ENCODE data around the gene NFAM1.

The NFAM1 gene

DNA sequence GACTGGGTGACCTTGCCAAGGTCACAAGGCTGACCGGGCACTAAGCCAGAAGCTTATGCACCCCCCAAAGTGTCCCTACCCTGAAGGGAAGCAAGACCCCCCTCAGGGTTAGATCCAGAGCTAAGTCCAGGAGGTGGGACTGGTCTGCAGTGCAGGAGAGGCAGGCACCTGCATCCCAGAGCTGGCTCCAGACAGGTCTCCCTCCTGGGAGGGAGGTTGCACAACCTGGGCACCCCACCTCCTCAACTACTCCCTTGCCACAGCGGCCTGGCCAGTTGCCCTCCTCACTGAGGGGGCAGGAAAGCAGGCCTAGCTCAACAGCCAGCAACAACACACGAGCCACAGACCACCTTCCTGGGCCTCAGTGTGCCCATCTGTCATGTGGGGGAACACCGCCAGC is 86.7 kb downstream of the NFAM1 start:
- H3K27ac ChIP-seq, result no peak overlapping the region
- TF ChIP-seq, protein P1, sequence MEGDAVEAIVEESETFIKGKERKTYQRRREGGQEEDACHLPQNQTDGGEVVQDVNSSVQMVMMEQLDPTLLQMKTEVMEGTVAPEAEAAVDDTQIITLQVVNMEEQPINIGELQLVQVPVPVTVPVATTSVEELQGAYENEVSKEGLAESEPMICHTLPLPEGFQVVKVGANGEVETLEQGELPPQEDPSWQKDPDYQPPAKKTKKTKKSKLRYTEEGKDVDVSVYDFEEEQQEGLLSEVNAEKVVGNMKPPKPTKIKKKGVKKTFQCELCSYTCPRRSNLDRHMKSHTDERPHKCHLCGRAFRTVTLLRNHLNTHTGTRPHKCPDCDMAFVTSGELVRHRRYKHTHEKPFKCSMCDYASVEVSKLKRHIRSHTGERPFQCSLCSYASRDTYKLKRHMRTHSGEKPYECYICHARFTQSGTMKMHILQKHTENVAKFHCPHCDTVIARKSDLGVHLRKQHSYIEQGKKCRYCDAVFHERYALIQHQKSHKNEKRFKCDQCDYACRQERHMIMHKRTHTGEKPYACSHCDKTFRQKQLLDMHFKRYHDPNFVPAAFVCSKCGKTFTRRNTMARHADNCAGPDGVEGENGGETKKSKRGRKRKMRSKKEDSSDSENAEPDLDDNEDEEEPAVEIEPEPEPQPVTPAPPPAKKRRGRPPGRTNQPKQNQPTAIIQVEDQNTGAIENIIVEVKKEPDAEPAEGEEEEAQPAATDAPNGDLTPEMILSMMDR (IDR thresholded peaks at IDR 0.05), result no peak
- TF ChIP-seq ZFX (IDR thresholded peaks at IDR 0.05; ENCODE audit: borderline replicate concordance), result no peak

DNA sequence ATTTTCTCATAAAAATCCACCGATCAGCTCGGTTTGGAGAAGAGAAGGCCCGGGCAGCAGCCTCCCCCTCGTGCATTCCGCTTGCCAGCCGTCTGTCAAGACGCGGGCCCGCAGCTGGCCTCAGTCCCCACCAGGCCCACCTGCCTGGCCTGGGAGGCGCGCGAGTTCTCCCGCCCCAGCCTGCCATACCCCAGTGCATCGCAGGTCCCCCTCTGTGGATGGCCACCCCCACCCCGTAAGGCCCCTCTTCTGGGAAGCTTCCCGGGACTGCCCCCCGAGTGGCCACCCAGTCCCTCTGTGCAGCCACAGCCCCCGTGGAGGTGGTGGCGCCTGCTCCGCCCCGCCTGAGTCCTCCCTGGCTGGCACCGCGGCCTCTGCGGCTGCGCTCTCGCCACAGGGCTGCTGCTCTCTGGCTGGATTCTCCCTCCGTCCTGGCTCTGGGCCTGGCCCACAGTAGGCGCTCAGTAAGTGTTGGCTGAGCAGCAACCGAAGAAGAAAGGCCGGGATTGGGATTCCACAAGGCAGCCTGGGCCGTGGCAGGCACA is 87.8 kb downstream of the NFAM1 start:
- H3K27ac ChIP-seq, result no peak overlapping the region
- TF ChIP-seq, protein P1 (IDR thresholded peaks at IDR 0.05), result no peak
- TF ChIP-seq ZFX (IDR thresholded peaks at IDR 0.05; ENCODE audit: borderline replicate concordance), result no peak

DNA sequence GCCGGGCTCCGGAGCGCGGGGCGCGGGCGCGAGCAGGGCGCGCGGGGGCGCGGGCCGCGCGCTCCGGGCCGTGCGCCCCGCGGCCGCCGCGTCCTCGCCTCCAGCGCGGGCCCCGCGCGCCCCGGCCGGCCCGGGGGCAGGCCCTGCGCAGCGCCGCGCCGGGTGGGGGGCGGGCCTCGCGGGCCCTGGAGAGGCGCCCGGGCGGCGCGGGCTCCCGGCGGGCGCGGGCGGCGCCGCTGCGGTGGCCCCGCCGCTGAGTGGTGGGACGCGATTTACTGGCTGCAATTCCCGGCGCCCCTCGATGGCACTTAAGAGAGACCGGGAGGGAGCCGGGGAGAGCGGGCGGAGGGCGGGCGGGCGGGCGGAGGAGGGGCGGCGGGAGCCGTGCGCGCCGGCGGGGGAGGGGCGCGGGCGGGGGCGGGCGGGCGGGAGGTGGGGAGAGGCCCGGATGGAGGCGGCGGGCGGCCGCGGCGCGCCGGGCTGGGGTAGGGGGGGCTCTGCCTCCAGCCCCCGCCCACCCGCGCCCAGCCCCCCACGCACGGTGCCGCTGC is 88.6 kb downstream of the NFAM1 start:
- TF ChIP-seq ZFX (IDR thresholded peaks at IDR 0.05; ENCODE audit: borderline replicate concordance), result no peak
- TF ChIP-seq, protein P1 (IDR thresholded peaks at IDR 0.05), result no peak
- no peak overlapping the region for H3K27ac ChIP-seq

DNA sequence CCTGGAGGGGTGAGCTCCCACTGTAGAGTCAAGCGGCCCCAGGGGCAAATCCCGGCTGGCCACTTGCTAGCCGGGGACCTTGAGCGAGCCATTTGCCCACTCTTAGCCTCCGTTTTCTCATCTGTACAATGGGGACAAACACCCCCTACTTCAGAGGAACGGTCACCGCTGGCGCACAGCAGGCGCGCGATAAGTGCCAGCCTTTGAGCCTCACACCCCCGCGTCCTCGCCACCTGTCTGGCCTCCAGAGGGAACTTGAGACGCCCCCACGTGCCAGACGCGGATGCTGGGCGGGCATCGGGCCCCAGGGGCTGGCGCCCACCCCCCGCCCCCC is 89.1 kb downstream of the NFAM1 start:
- no peak overlapping the region for H3K27ac ChIP-seq
- no peak for TF ChIP-seq ZFX (IDR thresholded peaks at IDR 0.05; ENCODE audit: borderline replicate concordance)
- TF ChIP-seq, protein P1 (IDR thresholded peaks at IDR 0.05), result no peak

DNA sequence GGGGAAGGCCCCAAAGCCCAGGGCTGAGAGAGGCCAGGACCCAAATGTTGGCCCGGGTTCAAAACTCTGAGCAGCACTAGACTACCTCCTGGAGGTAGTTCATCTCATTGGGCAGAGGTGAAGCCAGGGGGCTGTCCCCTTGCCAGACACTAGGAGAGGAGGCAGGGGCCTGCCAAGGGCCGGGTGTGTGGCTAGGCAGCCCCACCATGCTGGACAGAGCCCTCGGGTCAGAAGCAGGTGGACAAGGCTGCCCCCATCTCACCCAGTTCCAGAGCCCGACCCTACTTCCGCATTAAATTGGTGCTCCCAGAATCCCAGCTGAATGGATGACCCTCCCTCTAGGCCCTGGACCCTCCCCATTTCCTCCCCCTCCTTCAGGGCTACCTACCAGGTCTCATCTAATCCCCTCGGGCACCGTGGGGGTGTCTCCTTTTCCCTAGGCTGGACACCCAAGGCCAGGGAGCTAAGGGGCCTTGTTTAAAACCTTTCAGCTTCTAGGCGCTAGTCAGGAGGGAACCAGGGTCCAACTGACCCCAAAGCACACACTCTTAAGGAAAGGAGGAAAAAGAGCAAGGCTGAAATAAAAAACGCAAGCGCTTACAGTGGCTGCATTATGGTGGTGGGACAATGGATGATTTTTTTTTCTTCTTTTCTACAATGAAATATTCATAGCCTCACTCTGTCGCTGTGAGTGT is 89.6 kb downstream of the NFAM1 start:
- TF ChIP-seq, protein P1 (IDR thresholded peaks at IDR 0.05), result no peak
- no peak for TF ChIP-seq ZFX (IDR thresholded peaks at IDR 0.05; ENCODE audit: borderline replicate concordance)
- no peak overlapping the region for H3K27ac ChIP-seq

DNA sequence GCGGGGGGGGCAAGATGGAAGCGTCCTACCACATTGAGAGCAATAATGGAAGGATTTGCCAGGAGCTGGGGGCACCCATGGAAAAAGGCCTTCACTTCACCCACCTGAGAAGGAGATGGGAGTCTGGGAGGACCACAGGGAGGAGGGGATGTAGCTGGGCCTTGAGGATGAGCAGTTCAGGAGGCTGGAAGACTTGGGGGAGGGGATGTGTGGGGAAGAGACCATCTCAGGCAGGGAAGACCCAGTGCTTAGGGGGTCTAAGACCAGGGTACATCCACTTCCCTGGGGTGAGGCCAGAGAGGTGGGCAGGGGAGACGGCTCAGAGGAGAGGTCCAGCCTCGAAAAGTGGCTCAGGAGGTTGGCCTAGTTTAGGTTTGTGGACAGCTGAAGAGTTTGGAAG is 90.4 kb downstream of the NFAM1 start:
- TF ChIP-seq, protein P1 (IDR thresholded peaks at IDR 0.05), result no peak
- TF ChIP-seq ZFX (IDR thresholded peaks at IDR 0.05; ENCODE audit: borderline replicate concordance), result no peak

DNA sequence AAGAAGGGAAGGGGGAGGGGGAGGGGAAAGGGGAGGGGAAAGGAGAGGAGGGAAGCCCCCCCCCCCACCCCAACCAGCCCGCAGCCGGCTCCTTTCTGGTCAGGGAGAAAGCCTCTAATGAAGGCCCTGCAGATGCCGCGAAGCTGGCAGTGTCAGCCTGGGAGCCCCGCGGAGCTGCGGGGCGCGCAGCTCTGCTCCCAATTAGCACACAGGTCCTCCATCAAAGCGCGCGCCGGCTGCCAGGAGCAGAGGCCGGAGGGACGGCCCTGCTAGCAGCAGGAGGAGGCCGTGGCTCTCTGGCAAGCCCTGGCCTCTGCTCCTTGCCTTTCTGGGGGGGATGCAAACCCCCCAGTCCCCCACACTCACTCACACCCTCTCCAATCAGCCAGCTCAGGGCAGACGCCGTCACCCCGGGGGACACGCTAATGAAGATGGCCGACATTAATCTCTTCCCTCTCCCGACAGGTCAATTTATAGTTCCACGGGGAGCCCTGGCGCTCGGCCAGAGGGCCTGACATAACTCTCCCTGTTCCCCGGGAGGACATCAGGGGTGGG is 91.3 kb downstream of the NFAM1 start:
- TF ChIP-seq, protein P1 (IDR thresholded peaks at IDR 0.05), result no peak
- no peak for TF ChIP-seq ZFX (IDR thresholded peaks at IDR 0.05; ENCODE audit: borderline replicate concordance)
- no peak overlapping the region for H3K27ac ChIP-seq

More for the DNA sequence above, 90.4 kb downstream of the NFAM1 start:
- H3K27ac ChIP-seq, result no peak overlapping the region

Data from 22Rv1 (cell line).